Measurements from ENCODE around the gene ZNF511.
"Not testable (repeated sequence)": the region's sequence is repeated elsewhere in the genome, so short reads cannot be mapped to it uniquely, and the experiment has no call there.

ZNF511 gene

GRCh38 chr10:133316732-133317131 is 8.0 kb downstream of the ZNF511 start:
- H3K4me3 ChIP-seq (ENCODE audit: control insufficient read depth, low read depth, low read length) = no peak overlapping the region
- no peak for DNase-seq (ENCODE audit: low read depth)
- TF ChIP-seq CTCF (IDR thresholded peaks at IDR 0.05; ENCODE audit: control insufficient read depth, insufficient read depth, low read depth, low read length, missing control alignments) = no peak

- no peak for DNase-seq (ENCODE audit: low read depth)
- peak overlapping the region; percentile 50 for H3K4me3 ChIP-seq (ENCODE audit: control insufficient read depth, low read depth, low read length)
- TF ChIP-seq CTCF (IDR thresholded peaks at IDR 0.05; ENCODE audit: control insufficient read depth, insufficient read depth, low read depth, low read length, missing control alignments) = peak; percentile 87
Observed at GRCh38 chr10:133318494-133319127, 9.9 kb downstream of the ZNF511 start.

GRCh38 chr10:133320852-133321422 is 12.2 kb downstream of the ZNF511 start:
- not testable (repeated sequence) for H3K4me3 ChIP-seq (ENCODE audit: control insufficient read depth, low read depth, low read length); DNase-seq (ENCODE audit: low read depth)

- not testable (repeated sequence) for H3K4me3 ChIP-seq (ENCODE audit: control insufficient read depth, low read depth, low read length); DNase-seq (ENCODE audit: low read depth)
Observed at GRCh38 chr10:133322064-133322709, 13.5 kb downstream of the ZNF511 start.

GRCh38 chr10:133324198-133324792 is 15.6 kb downstream of the ZNF511 start:
- H3K4me3 ChIP-seq (ENCODE audit: control insufficient read depth, low read depth, low read length) = no peak overlapping the region
- no peak for TF ChIP-seq CTCF (IDR thresholded peaks at IDR 0.05; ENCODE audit: control insufficient read depth, insufficient read depth, low read depth, low read length, missing control alignments)
- no peak for DNase-seq (ENCODE audit: low read depth)

GRCh38 chr10:133324857-133325260 is 16.1 kb downstream of the ZNF511 start:
- peak overlapping the region; percentile 38 for H3K4me3 ChIP-seq (ENCODE audit: control insufficient read depth, low read depth, low read length)
- TF ChIP-seq CTCF (IDR thresholded peaks at IDR 0.05; ENCODE audit: control insufficient read depth, insufficient read depth, low read depth, low read length, missing control alignments) = no peak
- no peak for DNase-seq (ENCODE audit: low read depth)

- no peak for TF ChIP-seq CTCF (IDR thresholded peaks at IDR 0.05; ENCODE audit: control insufficient read depth, insufficient read depth, low read depth, low read length, missing control alignments)
- DNase-seq (ENCODE audit: low read depth) = no peak
- H3K4me3 ChIP-seq (ENCODE audit: control insufficient read depth, low read depth, low read length) = peak overlapping the region; percentile 38
Observed at GRCh38 chr10:133325440-133326222, 16.9 kb downstream of the ZNF511 start.

Data from AG09309 (cell line).